GDM1 (cell line): ENCODE data around the gene PKMYT1.

Experiments
- DNase-seq: peaks from one replicate; lab custom pipeline; 2025; lab: John Stamatoyannopoulos, UW

The PKMYT1 gene

GRCh38 chr16:2980227-2981176 is at the start of gene PKMYT1:
Gene PKMYT1 (minus strand): TSS chr16:2980446. CDS start chr16:2979657, 789 bp downstream.
- DNase-seq = peak; percentile 87

- no peak for DNase-seq
Observed at GRCh38 chr16:3029491-3030221, 49.4 kb upstream of the PKMYT1 start.

- DNase-seq = no peak
Observed at GRCh38 chr16:3028716-3029319, 48.6 kb upstream of the PKMYT1 start.

DNA sequence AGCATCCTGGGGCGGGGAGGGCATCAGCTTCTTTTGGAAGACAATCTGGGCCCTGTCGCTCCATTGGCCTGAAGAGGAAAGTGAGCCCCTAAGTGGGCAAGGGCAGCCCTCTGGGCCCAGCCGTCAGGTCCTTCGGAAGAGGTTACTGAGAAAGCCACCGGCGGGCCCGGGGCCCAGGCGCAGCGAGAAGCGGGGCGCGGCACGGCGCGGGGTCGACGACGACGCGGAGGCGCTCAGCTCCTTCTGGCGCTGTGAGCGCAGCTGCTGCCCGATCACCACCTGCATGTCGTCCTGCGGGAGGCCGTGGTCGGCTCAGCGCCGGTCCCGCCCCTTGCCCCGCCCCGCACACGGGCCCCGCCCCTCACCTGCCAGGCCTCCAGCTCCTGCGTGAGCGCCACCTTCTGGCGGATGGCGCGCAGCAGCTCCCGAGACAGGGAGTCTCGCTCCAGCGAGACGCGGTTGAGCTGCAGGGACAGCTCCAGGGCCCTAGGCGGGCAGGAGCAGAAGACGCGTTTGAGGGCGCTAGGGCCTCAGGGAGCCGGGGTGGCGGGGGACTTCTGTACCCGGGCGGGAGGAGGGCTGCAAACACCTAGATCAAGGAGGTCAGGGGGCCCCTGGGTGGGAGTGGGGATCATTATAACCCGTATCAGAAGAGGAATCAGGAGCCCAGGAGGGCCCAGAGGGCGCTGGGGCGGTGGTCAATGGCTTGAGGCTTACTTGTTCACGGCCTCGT is 47.9 kb upstream of the PKMYT1 start:
- DNase-seq = peak; percentile 81

GRCh38 chr16:3027489-3027795 is 47.2 kb upstream of the PKMYT1 start:
- no peak for DNase-seq

DNA sequence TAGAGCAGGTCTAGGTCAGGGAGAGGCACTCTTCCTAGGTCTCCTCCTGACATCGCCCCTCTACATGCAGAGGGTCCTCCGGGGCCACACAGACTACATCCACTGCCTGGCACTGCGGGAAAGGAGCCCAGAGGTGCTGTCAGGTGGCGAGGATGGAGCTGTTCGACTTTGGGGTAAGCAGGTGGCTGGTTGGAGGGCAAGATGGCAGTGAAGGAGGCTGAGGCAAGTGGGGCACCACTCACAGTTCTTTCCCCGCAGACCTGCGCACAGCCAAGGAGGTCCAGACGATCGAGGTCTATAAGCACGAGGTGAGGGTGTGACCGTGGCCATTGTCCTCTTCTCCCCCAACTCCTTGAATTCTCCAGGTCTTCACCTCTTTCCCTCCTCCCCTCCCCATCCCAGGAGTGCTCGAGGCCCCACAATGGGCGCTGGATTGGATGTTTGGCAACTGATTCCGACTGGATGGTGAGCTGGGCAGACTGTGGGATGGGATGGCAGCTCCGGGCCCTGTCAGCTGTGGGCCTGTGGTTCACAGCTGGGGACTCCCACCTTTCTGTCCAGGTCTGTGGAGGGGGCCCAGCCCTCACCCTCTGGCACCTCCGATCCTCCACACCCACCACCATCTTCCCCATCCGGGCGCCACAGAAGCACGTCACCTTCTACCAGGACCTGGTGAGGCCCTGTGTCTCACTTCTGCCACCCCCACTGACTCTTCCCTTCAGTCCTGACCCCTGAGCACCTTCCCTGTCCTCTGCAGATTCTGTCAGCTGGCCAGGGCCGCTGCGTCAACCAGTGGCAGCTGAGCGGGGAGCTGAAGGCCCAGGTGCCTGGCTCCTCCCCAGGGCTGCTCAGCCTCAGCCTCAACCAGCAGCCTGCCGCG is 46.6 kb upstream of the PKMYT1 start:
- DNase-seq = no peak

GRCh38 chr16:3026003-3026378 is 45.7 kb upstream of the PKMYT1 start:
- no peak for DNase-seq

GRCh38 chr16:3025032-3026002 is 45.1 kb upstream of the PKMYT1 start:
- no peak for DNase-seq

DNA sequence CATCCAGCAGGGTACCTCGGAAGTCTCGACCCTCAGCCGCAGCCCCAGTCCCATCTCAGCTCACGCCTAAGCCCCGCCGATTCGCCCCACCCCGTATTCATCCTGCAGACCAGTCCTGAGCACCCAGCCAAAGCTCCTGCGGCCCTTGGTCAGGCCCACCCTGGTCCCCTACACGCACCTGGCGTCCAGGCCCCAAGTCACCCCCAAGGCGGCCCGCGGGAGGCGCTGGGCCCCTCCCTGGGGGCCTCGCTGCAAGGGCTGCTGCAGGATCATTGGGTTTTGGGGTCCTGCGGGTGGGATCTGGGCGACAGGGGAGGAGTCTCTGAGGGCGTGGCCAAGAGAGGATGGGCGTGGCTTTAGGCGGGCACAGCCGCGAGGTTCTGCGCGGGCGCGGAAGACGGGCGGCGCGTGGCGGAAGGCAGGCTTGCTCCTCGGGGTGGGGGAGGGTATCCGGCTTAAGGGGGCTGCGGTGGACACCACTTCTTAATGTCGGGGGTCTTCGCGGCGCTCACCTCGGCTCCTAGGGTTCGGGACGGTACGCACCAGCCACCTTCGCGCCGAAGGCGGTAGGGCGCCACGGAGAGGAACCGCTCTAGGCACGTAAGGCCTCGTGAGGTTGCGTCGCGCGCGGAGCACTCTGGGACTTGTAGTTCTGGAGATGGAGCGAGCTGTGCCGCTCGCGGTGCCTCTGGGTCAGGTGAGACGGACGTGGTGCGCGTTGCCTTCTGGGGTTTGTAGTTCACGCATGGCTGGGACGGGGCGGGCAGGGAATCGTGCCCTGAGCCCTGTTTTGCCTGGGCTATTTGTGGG is 43.6 kb upstream of the PKMYT1 start, which contains the start of the genes HCFC1R1 and THOC6:
Gene HCFC1R1, minus strand, starts transcription at position 274 of the 810 bp plus-strand sequence. Its CDS starts 1 bp downstream, at position 273.
Gene THOC6, plus strand, starts transcription at position 367 of the 810 bp plus-strand sequence. Its CDS starts 292 bp downstream, at position 659.
- DNase-seq = peak; percentile 96

- DNase-seq = no peak
Observed at GRCh38 chr16:3023415-3023668, 43.1 kb upstream of the PKMYT1 start.

- peak; percentile 14 for DNase-seq
Observed at GRCh38 chr16:3022684-3023414, 42.6 kb upstream of the PKMYT1 start.

- DNase-seq = no peak
Observed at GRCh38 chr16:3022208-3022683, 42.0 kb upstream of the PKMYT1 start.

DNA sequence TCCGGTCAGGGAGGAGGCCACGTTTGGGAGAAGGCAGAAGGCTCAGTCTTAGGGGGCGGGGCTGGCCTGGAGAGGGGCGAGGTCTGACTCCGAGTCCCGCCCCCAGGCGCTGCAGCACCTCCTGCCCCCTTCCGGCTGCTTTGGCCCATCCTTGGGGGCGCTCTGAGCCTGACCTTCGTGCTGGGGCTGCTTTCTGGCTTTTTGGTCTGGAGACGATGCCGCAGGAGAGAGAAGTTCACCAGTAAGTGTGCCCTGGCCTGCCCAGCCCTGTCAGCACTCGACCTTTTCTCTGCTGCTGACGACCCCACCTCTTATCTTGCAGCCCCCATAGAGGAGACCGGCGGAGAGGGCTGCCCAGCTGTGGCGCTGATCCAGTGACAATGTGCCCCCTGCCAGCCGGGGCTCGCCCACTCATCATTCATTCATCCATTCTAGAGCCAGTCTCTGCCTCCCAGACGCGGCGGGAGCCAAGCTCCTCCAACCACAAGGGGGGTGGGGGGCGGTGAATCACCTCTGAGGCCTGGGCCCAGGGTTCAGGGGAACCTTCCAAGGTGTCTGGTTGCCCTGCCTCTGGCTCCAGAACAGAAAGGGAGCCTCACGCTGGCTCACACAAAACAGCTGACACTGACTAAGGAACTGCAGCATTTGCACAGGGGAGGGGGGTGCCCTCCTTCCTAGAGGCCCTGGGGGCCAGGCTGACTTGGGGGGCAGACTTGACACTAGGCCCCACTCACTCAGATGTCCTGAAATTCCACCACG is 41.4 kb upstream of the PKMYT1 start:
- DNase-seq = peak; percentile 53

DNA sequence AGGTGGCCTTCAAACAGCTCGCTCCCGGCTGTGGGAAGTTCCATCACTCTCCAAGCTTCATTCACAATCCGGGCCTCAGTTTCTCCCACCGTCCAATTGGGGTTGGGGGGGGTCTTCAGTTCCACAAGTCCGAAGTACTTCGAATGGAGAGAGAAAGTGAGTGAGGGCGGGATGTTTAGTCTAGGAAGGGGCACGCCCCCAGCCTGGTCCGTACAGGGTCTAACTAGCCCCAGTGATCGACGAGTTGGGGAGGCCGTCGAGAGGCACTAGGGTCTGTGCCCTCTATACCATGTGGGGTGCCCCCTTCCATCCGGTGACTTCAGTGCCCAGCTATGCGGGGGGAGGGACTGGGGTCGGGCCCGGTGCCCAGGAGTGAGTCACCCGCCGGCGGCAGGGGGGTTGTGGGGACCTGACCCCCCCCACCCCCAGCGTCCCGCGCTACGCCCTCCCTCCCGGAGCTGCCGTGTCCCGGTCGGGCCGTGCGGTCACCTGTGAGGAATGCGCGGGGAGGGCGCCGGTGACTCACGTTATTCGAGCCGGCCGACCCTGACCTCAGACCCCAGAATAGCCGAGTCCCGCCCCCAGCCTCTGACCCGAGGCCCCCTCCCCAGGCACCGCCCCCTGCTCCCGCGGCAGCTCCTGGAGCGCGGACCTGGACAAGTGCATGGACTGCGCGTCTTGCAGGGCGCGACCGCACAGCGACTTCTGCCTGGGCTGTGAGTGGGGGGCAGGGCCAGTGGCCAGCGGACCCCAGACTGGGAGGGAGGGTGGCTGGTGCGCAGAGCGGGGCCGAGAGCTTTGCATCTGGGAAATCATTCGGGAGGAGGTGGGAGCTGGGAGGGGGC is 40.6 kb upstream of the PKMYT1 start:
- DNase-seq = no peak

GRCh38 chr16:3020247-3020603 is 40.0 kb upstream of the PKMYT1 start, which contains the start of gene TNFRSF12A:
Gene TNFRSF12A (plus strand): TSS chr16:3020368. CDS start chr16:3020398, 30 bp downstream.
- peak; percentile 76 for DNase-seq

GRCh38 chr16:3019594-3020246 is 39.5 kb upstream of the PKMYT1 start:
- no peak for DNase-seq
